GM18520 (cell line): ENCODE results near the gene GSC.

ENCODE experiments used
- ATAC-seq: cut with Tn5 transposase; IDR thresholded peaks from one replicate; pipeline ENCODE4 v1.9.1; 2021; ENCODE audit not compliant: unreplicated experiment

Gene GSC

GRCh38 chr14:94771906-94772490 lies 2.1 kb upstream of the GSC start:
- no peak for ATAC-seq

GRCh38 chr14:94771158-94771905 lies 1.4 kb upstream of the GSC start:
- ATAC-seq: no peak

GRCh38 chr14:94770815-94771157 lies 873 bp upstream of the GSC start:
- ATAC-seq: no peak

- ATAC-seq: no peak
Measured at GRCh38 chr14:94770251-94770749, 387 bp upstream of the GSC start.

- no peak for ATAC-seq
Measured at GRCh38 chr14:94768521-94769390, 1.2 kb downstream of the GSC start.

GRCh38 chr14:94768141-94768520 lies 1.8 kb downstream of the GSC start:
- ATAC-seq: no peak

GRCh38 chr14:94767321-94767878 lies 2.5 kb downstream of the GSC start:
- ATAC-seq: no peak

- no peak for ATAC-seq
Measured at GRCh38 chr14:94764573-94764972, 5.3 kb downstream of the GSC start.

- no peak for ATAC-seq
Measured at GRCh38 chr14:94762431-94762830, 7.5 kb downstream of the GSC start.

GRCh38 chr14:94761997-94762377 lies 7.9 kb downstream of the GSC start:
- ATAC-seq: no peak

GRCh38 chr14:94761348-94761996 lies 8.4 kb downstream of the GSC start:
- no peak for ATAC-seq

GRCh38 chr14:94756310-94756882 lies 13.5 kb downstream of the GSC start:
- no peak for ATAC-seq

- ATAC-seq: no peak
Measured at GRCh38 chr14:94754391-94754942, 15.4 kb downstream of the GSC start.

GRCh38 chr14:94752591-94753436 lies 17.1 kb downstream of the GSC start:
- ATAC-seq: no peak

- ATAC-seq: no peak
Measured at GRCh38 chr14:94751956-94752355, 18.0 kb downstream of the GSC start.

- ATAC-seq: no peak
Measured at GRCh38 chr14:94751321-94751720, 18.6 kb downstream of the GSC start.

GRCh38 chr14:94750371-94750770 lies 19.5 kb downstream of the GSC start:
- no peak for ATAC-seq

GRCh38 chr14:94748667-94749347 lies 21.1 kb downstream of the GSC start:
- ATAC-seq: no peak

- no peak for ATAC-seq
Measured at GRCh38 chr14:94747739-94748138, 22.2 kb downstream of the GSC start.
